Measurements from ENCODE around the gene SELENBP1. TPM values are rescaled to one million over a fixed set of nuclear protein-coding genes. Genes with fewer than 3 reads are reported as not detected.
A peak's percentile ranks its signal among the peaks of the same experiment; 100 is the strongest.

SELENBP1 gene
- total RNA-seq, 1 experiment from 2014 or later, result 29.8 TPM

- CTCF ChIA-PET, result interaction anchor here (0.6 kb wide), 1 partner anchor 24 kb away, joined by 3 read pairs; no protein-coding TSS in a partner anchor
- no peaks in the 10 kb centered on the region for H3K9me3 ChIP-seq (ENCODE audit: low read length)
- H3K27ac ChIP-seq (ENCODE audit: low read length), result no peak overlapping the region
- ATAC-seq, result no peak
- no peaks in the 10 kb centered on the region for H3K4me1 ChIP-seq (ENCODE audit: insufficient read depth, low read length)
- H3F3A ChIP-seq (ENCODE audit: low read length, unreplicated experiment), result no peaks in the 10 kb centered on the region
- H3K36me3 ChIP-seq (ENCODE audit: low read depth, low read length), result peaks cover 46% of the 10 kb centered on the region
- POLR2A ChIA-PET (ENCODE audit: unreplicated experiment), result no interaction called here
- intact Hi-C loops (cut with micrococcal nuclease), result no loop called here
- no peaks in the 10 kb centered on the region for H3K9me2 ChIP-seq (replicated peaks; ENCODE audit: low read length)
- no peaks in the 10 kb centered on the region for H3K27me3 ChIP-seq (ENCODE audit: low read length)
- H3K4me3 ChIP-seq (ENCODE audit: low read length), result no peak overlapping the region
- no TSS peak for BruUV-seq (replicated peaks)
- H2AFZ ChIP-seq (ENCODE audit: low read length), result no peak overlapping the region
- no peak overlapping the region for H3K9ac ChIP-seq (ENCODE audit: low read length)
- no peaks in the 10 kb centered on the region for H3K79me2 ChIP-seq (ENCODE audit: low read length)
- H4K20me1 ChIP-seq (ENCODE audit: low read length), result no peaks in the 10 kb centered on the region
- DNase-seq, result no peak
- TF ChIP-seq EZH2 (IDR thresholded peaks at IDR 0.05; ENCODE audit: low read length, unreplicated experiment) (no peak), CTCF (conservative IDR thresholded peaks at IDR 0.05; ENCODE audit: low read depth, low read length) (no peak), EZH2phosphoT487 (IDR thresholded peaks at IDR 0.05; ENCODE audit: borderline replicate concordance, low read length) (no peak)
- H3K4me2 ChIP-seq (ENCODE audit: low read length), result no peak overlapping the region
Measured at GRCh38 chr1:151418081-151418480, 45.6 kb upstream of the SELENBP1 start.

- Histone ChIP-seq H3K4me3 (ENCODE audit: low read length) (no peak overlapping the region), H2AFZ (ENCODE audit: low read length) (no peak overlapping the region), H3K27ac (ENCODE audit: low read length) (no peak overlapping the region), H4K20me1 (ENCODE audit: low read length) (no peaks in the 10 kb centered on the region), H3K79me2 (ENCODE audit: low read length) (no peaks in the 10 kb centered on the region), H3K4me1 (ENCODE audit: insufficient read depth, low read length) (no peaks in the 10 kb centered on the region), H3K4me2 (ENCODE audit: low read length) (no peak overlapping the region), H3F3A (ENCODE audit: low read length, unreplicated experiment) (no peaks in the 10 kb centered on the region), H3K9me3 (ENCODE audit: low read length) (no peaks in the 10 kb centered on the region), H3K27me3 (ENCODE audit: low read length) (no peaks in the 10 kb centered on the region), H3K9me2 (replicated peaks; ENCODE audit: low read length) (no peaks in the 10 kb centered on the region), H3K9ac (ENCODE audit: low read length) (no peak overlapping the region), H3K36me3 (ENCODE audit: low read depth, low read length) (peaks cover 48% of the 10 kb centered on the region)
- intact Hi-C loops (cut with micrococcal nuclease), result no loop called here
- ChIA-PET POLR2A (ENCODE audit: unreplicated experiment) (no interaction called here), CTCF (interaction anchor here (0.6 kb wide), 2 partner anchors 69 to 238 kb away, joined by 4 read pairs; partner anchors contain the start of gene RFX5)
- ATAC-seq (no peak), DNase-seq (peak; percentile 41)
- TF ChIP-seq CTCF (conservative IDR thresholded peaks at IDR 0.05; ENCODE audit: low read depth, low read length) (no peak), EZH2 (IDR thresholded peaks at IDR 0.05; ENCODE audit: low read length, unreplicated experiment) (no peak), EZH2phosphoT487 (IDR thresholded peaks at IDR 0.05; ENCODE audit: borderline replicate concordance, low read length) (no peak)
- BruUV-seq (replicated peaks), result no TSS peak
Measured at GRCh38 chr1:151416231-151416630, 43.7 kb upstream of the SELENBP1 start.

GRCh38 chr1:151411884-151412283 is 39.4 kb upstream of the SELENBP1 start:
- TF ChIP-seq CTCF (conservative IDR thresholded peaks at IDR 0.05; ENCODE audit: low read depth, low read length) (no peak), EZH2phosphoT487 (IDR thresholded peaks at IDR 0.05; ENCODE audit: borderline replicate concordance, low read length) (no peak), EZH2 (IDR thresholded peaks at IDR 0.05; ENCODE audit: low read length, unreplicated experiment) (no peak)
- Histone ChIP-seq H3K36me3 (ENCODE audit: low read depth, low read length) (peaks cover 61% of the 10 kb centered on the region), H3K79me2 (ENCODE audit: low read length) (no peaks in the 10 kb centered on the region), H3K27me3 (ENCODE audit: low read length) (no peaks in the 10 kb centered on the region), H3K27ac (ENCODE audit: low read length) (no peak overlapping the region), H3K9ac (ENCODE audit: low read length) (no peak overlapping the region), H4K20me1 (ENCODE audit: low read length) (no peaks in the 10 kb centered on the region), H3K9me3 (ENCODE audit: low read length) (no peaks in the 10 kb centered on the region), H3K9me2 (replicated peaks; ENCODE audit: low read length) (no peaks in the 10 kb centered on the region), H2AFZ (ENCODE audit: low read length) (no peak overlapping the region), H3K4me1 (ENCODE audit: insufficient read depth, low read length) (no peaks in the 10 kb centered on the region), H3F3A (ENCODE audit: low read length, unreplicated experiment) (peaks cover 4% of the 10 kb centered on the region), H3K4me2 (ENCODE audit: low read length) (no peak overlapping the region), H3K4me3 (ENCODE audit: low read length) (no peak overlapping the region)
- intact Hi-C loops (cut with micrococcal nuclease), result no loop called here
- POLR2A ChIA-PET (ENCODE audit: unreplicated experiment), result interaction anchor here (0.7 kb wide), 1 partner anchor 719 kb away, joined by 7 read pairs; no protein-coding TSS in a partner anchor
- DNase-seq, result no peak
- ATAC-seq, result no peak
- CTCF ChIA-PET, result no interaction called here
- no TSS peak for BruUV-seq (replicated peaks)
